Activated CD4-positive, alpha-beta T cell treated with anti-CD3 and anti-CD28 coated beads for 1 hour (primary cell): Measurements from ENCODE around the gene LYRM7.
A peak's percentile ranks its signal among the peaks of the same experiment; 100 is the strongest.
"Not testable (repeated sequence)": the region's sequence is repeated elsewhere in the genome, so short reads cannot be mapped to it uniquely, and the experiment has no call there.

Source experiments
- DNase-seq: peaks from one replicate; pipeline ENCODE4 v3.0.0-alpha.2; 2020

Gene LYRM7

GRCh38 chr5:131170540-131171275 is at the start of gene LYRM7:
Gene LYRM7, plus strand, starts transcription at chr5:131170944. Its CDS starts 77 bp downstream, at chr5:131171021.
- peak; percentile 92 for DNase-seq

- not testable (repeated sequence) for DNase-seq
Observed at GRCh38 chr5:131127244-131127643, 43.5 kb upstream of the LYRM7 start.

GRCh38 chr5:131129306-131129705 is 41.4 kb upstream of the LYRM7 start:
- no peak for DNase-seq

- DNase-seq: not testable (repeated sequence)
Observed at GRCh38 chr5:131133091-131133490, 37.7 kb upstream of the LYRM7 start.

GRCh38 chr5:131138406-131138805 is 32.3 kb upstream of the LYRM7 start:
- DNase-seq: not testable (repeated sequence)

- no peak for DNase-seq
Observed at GRCh38 chr5:131139321-131139720, 31.4 kb upstream of the LYRM7 start.

DNA sequence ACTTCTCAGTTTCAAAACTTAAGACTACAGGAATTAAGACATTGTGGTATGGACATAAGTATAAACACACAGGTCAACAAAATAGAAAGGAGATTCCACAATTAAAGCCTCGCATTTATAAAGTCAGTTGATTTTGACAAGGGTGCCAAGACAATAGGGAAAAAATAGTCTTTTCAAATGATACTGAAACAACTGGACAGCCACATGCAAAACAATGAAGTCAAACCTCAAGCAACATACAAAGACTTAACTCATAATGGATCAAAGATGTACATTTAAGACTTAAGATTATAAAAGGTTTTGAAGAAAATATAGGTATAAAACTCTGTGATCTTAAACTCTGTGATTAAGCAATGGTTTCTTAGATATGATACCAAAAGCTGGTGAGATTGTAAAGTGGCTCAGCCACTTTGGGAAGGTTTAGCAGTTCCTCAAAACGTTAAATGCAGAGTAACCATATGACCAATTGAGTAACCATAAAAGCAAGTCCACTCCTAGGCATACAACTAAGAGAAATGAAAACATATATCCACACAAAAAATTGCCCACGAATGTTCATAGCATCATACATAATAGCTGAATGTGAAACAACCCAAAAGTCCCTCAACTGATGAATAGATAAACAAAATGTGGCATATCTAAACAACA is 27.6 kb upstream of the LYRM7 start:
- no peak for DNase-seq

- DNase-seq: no peak
Observed at GRCh38 chr5:131147258-131147657, 23.5 kb upstream of the LYRM7 start.

GRCh38 chr5:131148835-131149234 is 21.9 kb upstream of the LYRM7 start:
- DNase-seq: no peak

GRCh38 chr5:131150408-131150807 is 20.3 kb upstream of the LYRM7 start:
- no peak for DNase-seq

- DNase-seq: no peak
Observed at GRCh38 chr5:131151216-131151615, 19.5 kb upstream of the LYRM7 start.

GRCh38 chr5:131156385-131156784 is 14.4 kb upstream of the LYRM7 start:
- DNase-seq: no peak

DNA sequence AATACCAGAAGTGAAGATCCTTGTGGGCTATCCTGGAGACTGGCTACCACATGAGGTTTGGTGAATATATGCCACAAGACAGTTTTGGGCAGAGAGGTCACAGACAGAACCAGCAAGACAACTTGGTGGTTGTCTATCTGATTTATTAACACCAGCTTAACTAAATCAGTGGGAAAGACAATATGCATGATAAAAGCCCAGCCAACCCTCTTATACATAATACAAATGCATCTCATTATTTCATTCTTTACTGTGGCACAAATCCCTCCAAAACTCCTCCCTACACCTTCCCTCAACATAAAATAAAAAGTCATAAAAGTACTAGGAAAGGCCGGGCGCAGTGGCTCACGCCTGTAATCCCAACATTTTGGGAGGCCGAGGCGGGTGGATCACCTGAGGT is 13.8 kb upstream of the LYRM7 start:
- DNase-seq: no peak

- no peak for DNase-seq
Observed at GRCh38 chr5:131160134-131160533, 10.6 kb upstream of the LYRM7 start.

GRCh38 chr5:131163276-131164119 is 7.2 kb upstream of the LYRM7 start:
- no peak for DNase-seq

DNA sequence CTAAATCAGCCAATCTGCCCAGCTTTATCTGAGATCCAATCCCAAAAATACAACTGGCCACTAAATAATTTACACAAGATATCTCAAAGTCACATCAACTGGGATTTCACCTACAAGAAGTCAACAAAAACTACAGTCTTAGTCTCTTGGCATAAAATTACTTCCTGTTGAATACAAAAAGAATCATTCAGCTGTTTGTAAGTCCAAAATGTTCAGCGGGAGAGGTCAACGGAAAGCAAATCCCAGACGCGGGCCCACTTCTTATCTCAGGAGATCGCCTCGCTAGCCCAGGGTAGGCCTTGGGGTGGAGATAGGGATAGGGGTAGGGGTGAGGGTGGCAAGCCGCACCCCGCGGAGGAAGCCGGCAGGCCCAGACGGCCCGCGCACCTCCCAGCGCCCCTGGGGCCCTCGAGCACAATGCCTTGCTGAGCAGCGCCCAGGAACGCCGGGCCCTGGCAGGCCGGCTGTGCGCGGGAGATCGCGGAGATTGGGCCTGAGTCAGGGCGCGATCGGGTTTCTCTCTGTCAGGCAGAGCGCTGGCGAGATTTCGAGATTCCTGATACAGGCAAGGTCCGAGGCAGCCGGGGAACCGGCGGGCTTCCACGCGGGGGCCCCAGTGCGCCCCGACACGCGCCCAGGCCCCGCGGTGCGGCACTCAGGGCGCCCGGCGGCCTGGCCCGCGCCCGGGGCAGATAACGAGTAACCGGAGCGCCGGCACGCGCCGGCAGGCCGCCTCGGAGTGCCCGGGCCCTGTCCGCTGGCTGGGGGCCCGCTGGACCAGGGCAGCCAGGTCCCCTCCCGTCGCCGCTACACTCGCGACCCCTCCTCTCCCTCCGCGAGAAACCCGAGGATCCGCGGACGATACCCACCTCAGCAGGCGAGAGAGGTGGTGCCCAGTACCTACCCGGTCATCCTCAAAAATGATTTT is 6.3 kb upstream of the LYRM7 start:
- DNase-seq: peak; percentile 68

GRCh38 chr5:131165119-131165727 is 5.5 kb upstream of the LYRM7 start, which contains the start of gene HINT1:
Gene HINT1, minus strand, starts transcription at chr5:131165256. Its CDS starts 51 bp downstream, at chr5:131165205.
- DNase-seq: peak; percentile 89

GRCh38 chr5:131167615-131168014 is 3.1 kb upstream of the LYRM7 start:
- DNase-seq: no peak

GRCh38 chr5:131169810-131170539 is 769 bp upstream of the LYRM7 start:
- no peak for DNase-seq

GRCh38 chr5:131171276-131171810 is 599 bp downstream of the LYRM7 start:
- no peak for DNase-seq

DNA sequence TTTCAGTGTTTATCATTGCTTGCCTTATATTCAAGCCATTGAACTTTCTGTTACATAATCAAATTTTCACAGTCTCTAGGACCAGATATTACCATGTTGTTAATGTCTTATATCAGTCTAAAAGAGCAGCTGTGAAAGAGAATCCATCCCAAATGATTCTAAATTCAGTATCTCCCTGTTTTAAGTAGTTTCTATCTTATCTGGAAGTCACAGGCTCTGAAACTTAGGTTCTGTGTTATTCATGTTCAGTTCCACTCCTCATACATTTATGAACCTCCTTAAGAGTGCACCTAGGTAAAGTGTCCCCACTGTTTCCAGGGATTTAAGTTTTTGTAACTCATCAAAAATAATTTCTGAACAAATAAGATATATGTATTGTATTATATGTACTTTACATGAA is 9.7 kb downstream of the LYRM7 start:
- no peak for DNase-seq
